ENCODE measurements around the gene FAM184B. TPM values are rescaled to one million over a fixed set of nuclear protein-coding genes. Genes with fewer than 3 reads are reported as not detected.

FAM184B gene
- total RNA-seq, 4 donors from 2014 or later, result 0.07 to 0.13 TPM; not detected in 2

DNA sequence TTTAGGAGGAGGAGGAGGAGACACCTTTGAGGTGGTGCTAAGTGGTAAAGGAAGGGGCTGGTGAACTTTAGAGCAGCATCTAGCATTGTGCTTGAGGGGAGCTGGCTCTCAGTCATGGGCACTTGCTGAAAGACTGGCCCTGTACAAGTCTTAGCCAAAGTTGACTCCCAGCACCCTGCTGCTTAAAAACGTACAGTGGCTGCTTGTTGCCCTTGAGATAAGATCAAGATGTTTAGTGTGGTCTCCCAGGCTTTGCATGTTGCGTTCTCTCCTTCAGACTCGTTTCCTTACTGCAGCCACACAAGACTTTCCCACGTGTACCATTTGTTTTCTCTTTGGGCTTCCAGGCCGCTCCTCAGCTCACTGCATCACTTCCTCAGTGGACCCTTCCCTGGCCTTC lies 165.1 kb downstream of the FAM184B start:
- WGBS, 2 donors, result 50 to 60% methylated on average over 5 of the region's 5 CpGs
- H3K4me3 ChIP-seq (ENCODE audit: low read depth, poor library complexity, severe bottlenecking), result no peak overlapping the region
- no peak for DNase-seq (ENCODE audit: low spot score in 2 of 2)
- intact Hi-C loops (cut with DNase I; ENCODE audit: low total_unique reads), result no loop called here
- TF ChIP-seq POLR2A (IDR thresholded peaks at IDR 0.05), result no peak
- TF ChIP-seq, protein P1, sequence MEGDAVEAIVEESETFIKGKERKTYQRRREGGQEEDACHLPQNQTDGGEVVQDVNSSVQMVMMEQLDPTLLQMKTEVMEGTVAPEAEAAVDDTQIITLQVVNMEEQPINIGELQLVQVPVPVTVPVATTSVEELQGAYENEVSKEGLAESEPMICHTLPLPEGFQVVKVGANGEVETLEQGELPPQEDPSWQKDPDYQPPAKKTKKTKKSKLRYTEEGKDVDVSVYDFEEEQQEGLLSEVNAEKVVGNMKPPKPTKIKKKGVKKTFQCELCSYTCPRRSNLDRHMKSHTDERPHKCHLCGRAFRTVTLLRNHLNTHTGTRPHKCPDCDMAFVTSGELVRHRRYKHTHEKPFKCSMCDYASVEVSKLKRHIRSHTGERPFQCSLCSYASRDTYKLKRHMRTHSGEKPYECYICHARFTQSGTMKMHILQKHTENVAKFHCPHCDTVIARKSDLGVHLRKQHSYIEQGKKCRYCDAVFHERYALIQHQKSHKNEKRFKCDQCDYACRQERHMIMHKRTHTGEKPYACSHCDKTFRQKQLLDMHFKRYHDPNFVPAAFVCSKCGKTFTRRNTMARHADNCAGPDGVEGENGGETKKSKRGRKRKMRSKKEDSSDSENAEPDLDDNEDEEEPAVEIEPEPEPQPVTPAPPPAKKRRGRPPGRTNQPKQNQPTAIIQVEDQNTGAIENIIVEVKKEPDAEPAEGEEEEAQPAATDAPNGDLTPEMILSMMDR (IDR thresholded peaks at IDR 0.05), result no peak

DNA sequence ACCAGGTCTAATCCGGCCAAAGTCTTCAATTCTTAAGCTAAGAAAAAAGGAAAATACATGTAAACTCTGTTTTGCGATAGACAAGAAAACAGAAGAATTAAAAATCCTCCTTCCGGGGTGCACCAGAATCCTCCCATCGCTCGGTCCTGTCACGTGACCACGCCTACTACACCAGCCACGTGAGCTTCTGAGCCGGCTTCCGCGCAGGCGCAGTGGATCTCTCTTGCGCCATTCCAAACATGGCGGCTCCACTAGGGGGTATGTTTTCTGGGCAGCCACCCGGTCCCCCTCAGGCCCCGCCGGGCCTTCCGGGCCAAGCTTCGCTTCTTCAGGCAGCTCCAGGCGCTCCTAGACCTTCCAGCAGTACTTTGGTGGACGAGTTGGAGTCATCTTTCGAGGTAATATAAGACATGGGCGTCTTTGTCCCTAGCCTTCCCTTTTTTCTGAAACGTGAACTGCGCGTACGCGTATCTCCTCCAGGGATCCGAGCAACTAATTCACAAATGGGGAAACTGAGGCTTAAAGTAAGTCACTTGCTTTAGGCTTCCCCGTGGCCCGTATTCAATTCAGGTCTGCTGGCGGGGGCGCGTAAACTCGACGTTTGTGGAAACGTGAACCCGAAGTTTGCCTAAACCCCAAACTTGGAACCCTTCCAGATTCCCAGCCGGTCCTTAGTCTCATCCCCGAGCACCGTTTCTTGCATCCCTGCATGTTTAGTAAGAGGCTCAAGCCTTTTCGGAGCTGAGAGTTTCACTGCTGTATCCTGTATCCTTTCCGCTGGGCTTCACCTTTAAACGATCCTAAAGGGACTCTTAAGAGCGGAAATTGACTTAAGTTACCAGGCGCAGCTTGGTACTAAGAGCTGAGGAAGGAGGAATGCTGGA lies 166.8 kb downstream of the FAM184B start, which contains the start of gene MED28:
Gene MED28, plus strand, starts transcription at position 226 of the 884 bp plus-strand sequence. Its CDS starts 14 bp downstream, at position 240.
- DNase-seq (ENCODE audit: low spot score in 2 of 2), result peak; percentile 96 to 99
- intact Hi-C loops (cut with DNase I; ENCODE audit: low total_unique reads), result loop anchor here (5.0 kb wide), 1 partner anchor 188 kb away; no protein-coding TSS in a partner anchor
- WGBS, 2 donors, result 1% methylated on average over 46 of the region's 46 CpGs
- H3K4me3 ChIP-seq (ENCODE audit: low read depth, poor library complexity, severe bottlenecking), result peak within 1 kb of the TSS; percentile 77
- TF ChIP-seq, protein P1 (IDR thresholded peaks at IDR 0.05), result no peak
- TF ChIP-seq POLR2A (IDR thresholded peaks at IDR 0.05), result peak in 1 of 2 donors; percentile 68

- no peak for TF ChIP-seq POLR2A (IDR thresholded peaks at IDR 0.05)
- TF ChIP-seq, protein P1 (IDR thresholded peaks at IDR 0.05), result no peak
- intact Hi-C loops (cut with DNase I; ENCODE audit: low total_unique reads), result loop anchor here (5.0 kb wide), 1 partner anchor 188 kb away; no protein-coding TSS in a partner anchor
- H3K4me3 ChIP-seq (ENCODE audit: low read depth, poor library complexity, severe bottlenecking), result peak overlapping the region; percentile 77
- DNase-seq (ENCODE audit: low spot score in 2 of 2), result peak in 1 of 2 donors; percentile 90
- WGBS, 2 donors, result 0 to 3% methylated on average over 23 of the region's 23 CpGs
Observed at GRCh38 chr4:17613761-17614415, 167.5 kb downstream of the FAM184B start.

DNA sequence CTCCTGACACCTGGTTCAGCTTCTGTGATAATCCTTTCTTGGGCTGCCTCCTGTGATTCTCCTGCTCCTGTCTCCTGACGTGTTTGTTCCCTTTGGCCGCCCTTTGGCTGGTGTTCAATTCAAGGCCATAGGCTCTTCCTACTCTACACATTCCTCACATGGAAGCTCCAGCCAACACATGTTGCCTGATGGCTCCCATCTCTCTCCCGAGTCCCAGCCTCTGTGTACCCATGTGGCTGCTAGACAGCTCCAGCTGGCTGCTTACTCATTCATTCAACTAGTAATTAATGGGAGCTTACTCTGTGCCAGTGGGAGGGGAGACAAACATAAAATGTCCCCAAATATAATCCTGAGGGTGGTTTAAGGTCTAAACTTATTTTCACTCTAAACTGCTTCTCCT lies 176.2 kb downstream of the FAM184B start:
- intact Hi-C loops (cut with DNase I; ENCODE audit: low total_unique reads), result no loop called here
- TF ChIP-seq, protein P1 (IDR thresholded peaks at IDR 0.05), result no peak
- no peak for TF ChIP-seq POLR2A (IDR thresholded peaks at IDR 0.05)
- H3K4me3 ChIP-seq (ENCODE audit: low read depth, poor library complexity, severe bottlenecking), result no peak overlapping the region
- no peak for DNase-seq (ENCODE audit: low spot score in 2 of 2)
- 62 to 76% methylated on average over 3 of the region's 3 CpGs for WGBS, 2 donors

- H3K4me3 ChIP-seq (ENCODE audit: low read depth, poor library complexity, severe bottlenecking), result no peak overlapping the region
- DNase-seq (ENCODE audit: low spot score in 2 of 2), result no peak
- intact Hi-C loops (cut with DNase I; ENCODE audit: low total_unique reads), result loop anchor here (5.0 kb wide), 1 partner anchor 767 kb away; no protein-coding TSS in a partner anchor
- WGBS, 2 donors, result 73 to 74% methylated on average over 1 of the region's 1 CpG
- TF ChIP-seq POLR2A (IDR thresholded peaks at IDR 0.05), result no peak
- TF ChIP-seq, protein P1 (IDR thresholded peaks at IDR 0.05), result no peak
Observed at GRCh38 chr4:17599826-17600225, 181.6 kb downstream of the FAM184B start.

All from lower leg skin (tissue), 4 donors.